GM12801 (cell line): ENCODE data around the gene RPLP2.

Source experiments
- TF ChIP-seq, protein P1 (sequence below): IDR thresholded peaks from one replicate; pipeline ENCODE4 v1.5.1; 2011; ENCODE audit warnings: control low read depth; ENCODE audit not compliant: insufficient read length; ENCODE audit errors: extremely low read depth

The RPLP2 gene

GRCh38 chr11:776561-777287 lies 33.0 kb upstream of the RPLP2 start:
- TF ChIP-seq, protein P1, sequence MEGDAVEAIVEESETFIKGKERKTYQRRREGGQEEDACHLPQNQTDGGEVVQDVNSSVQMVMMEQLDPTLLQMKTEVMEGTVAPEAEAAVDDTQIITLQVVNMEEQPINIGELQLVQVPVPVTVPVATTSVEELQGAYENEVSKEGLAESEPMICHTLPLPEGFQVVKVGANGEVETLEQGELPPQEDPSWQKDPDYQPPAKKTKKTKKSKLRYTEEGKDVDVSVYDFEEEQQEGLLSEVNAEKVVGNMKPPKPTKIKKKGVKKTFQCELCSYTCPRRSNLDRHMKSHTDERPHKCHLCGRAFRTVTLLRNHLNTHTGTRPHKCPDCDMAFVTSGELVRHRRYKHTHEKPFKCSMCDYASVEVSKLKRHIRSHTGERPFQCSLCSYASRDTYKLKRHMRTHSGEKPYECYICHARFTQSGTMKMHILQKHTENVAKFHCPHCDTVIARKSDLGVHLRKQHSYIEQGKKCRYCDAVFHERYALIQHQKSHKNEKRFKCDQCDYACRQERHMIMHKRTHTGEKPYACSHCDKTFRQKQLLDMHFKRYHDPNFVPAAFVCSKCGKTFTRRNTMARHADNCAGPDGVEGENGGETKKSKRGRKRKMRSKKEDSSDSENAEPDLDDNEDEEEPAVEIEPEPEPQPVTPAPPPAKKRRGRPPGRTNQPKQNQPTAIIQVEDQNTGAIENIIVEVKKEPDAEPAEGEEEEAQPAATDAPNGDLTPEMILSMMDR = no peak

- TF ChIP-seq, protein P1 = no peak
Measured at GRCh38 chr11:777288-778255, 32.2 kb upstream of the RPLP2 start, which contains the start of gene GATD1. Gene GATD1 (minus strand): TSS chr11:777487. CDS start chr11:777462, 25 bp downstream.

DNA sequence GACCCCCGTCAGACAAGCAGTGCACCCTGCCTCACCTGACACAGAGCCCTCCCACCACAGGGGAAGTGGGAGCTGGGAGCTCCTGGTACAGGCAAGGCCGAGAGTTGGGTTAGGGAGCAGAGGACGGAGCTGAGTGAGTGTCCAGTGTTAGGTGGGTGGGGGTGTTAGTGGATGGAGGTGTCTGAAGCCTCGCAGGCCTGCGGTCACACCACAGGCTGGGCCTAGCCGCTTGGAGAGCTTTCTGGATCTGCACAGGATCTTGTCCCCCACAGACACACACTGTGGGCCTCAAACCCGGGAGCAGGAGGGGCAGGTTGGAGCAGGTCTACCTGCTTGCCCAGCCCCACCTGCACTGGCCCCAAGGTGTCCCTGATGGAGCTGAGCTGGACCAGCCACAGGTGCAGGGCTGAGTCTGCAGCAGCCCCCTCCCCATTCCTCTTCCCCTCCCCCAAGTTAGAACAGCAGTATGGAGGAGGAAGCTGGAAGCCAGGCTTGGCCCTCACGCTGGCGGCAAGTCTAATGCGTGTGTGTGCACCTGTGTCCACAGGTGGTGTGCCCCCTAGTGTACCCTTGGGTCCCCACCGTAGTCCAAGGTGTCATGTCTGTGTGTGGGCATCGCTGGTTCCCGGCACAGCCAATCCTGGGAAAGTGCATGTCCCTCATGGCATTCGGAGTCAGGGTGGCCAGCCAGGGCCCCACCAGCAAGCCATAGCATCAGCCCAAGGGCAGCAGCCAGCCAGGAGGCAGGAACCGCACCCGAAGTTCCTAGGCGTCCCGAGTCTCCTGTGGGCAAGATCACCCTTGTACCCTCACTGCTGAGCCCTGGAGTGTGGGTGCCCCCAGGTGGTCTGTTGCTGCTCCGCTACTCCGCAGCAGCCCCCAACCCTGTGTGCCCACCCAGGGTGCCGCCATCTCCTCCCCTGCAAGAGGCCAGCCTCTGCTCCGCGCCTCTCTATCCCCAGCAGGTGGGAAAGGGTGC lies 30.5 kb upstream of the RPLP2 start:
- TF ChIP-seq, protein P1 = no peak

DNA sequence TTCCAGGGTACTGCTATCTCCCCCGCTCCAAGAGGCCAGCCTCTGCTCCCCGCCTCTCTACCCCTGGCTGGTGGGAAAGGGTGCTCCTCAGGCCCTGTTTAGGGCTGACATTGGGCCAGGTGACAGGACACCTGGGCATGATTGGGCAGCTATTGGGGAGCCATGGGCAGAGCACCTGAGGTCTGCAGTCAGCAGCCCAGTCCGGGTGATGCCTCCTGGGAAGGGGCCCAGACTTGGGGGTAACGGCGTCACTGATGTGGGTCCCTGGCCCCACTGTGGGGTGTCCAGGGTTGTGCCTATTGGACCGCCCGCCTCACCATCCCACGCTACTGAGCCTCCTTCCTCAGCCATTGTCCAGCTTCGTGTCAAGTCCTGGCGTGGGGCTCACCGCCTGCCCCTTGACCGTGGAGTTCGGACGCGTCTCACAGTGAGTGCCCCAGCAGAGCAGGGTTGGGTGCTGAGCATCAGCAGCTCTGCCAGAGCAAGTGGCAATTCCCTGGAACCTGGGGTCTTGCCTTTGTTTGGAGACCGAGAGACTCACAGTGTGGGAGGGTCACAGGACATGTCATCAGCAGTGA lies 29.7 kb upstream of the RPLP2 start:
- TF ChIP-seq, protein P1 = no peak

DNA sequence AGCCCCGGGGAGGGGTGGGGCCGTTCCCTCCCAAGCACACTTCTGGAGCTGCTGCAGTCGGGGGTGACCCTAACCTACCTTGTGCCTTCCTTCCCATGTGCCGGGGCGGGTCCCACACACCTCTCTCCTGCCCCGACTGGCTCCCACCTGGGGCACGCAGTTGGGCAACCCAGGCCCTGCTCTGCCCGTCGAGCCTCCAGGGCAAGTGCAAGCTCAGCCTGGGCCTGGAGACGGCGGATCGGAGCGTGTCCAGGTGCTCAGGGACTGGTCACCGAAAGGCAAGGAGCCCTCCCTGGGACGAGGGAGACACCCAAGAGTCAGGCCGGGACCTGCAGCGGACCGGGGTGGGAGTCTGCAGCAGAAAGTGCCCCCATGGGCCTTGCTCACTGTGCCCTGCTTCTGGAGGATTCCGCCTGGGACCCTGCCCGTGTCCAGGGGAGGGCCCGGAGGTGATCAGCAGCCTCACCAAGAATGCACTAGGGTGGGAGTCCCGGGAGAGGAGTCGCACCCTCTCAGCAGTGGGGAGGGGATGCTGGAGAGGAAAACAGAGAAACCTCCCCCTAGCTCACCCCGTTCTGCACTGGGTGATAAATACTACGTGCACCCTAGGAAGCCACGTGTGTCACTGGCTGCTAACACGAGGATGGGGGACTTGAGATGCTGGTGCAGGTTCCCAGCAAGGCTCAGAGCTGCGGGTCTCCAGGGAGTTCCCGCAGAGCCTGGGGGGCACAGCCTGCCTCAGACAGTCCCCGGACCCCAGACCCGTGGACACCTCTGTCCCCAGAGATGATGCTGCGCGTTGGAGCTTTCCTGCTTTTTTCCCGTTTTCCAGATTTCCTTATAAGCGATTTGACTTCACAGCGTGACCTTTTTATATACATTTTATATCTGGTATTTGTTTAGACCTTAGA lies 27.2 kb upstream of the RPLP2 start:
- TF ChIP-seq, protein P1 = no peak

- TF ChIP-seq, protein P1 = no peak
Measured at GRCh38 chr11:783581-784015, 26.2 kb upstream of the RPLP2 start.
